Stimulated activated CD4-positive, alpha-beta T cell treated with anti-CD3 and anti-CD28 coated beads, TNF-alpha, amount 100 ng/mL, for 4 hours (primary cell): Measurements from ENCODE around the gene ATG5.
"Not testable (repeated sequence)": the region's sequence is repeated elsewhere in the genome, so short reads cannot be mapped to it uniquely, and the experiment has no call there.

ENCODE experiments used
- DNase-seq, 3 experiments: peaks; one replicate each; pipeline ENCODE4 v3.0.0-alpha.2; 2020; ENCODE audit warnings: low read depth in 3 of 3

Gene ATG5

GRCh38 chr6:106257195-106257594, 68.4 kb downstream of the ATG5 start:
- no peak for DNase-seq

GRCh38 chr6:106256201-106256968, 69.2 kb downstream of the ATG5 start:
- no peak for DNase-seq

GRCh38 chr6:106255306-106255705, 70.3 kb downstream of the ATG5 start:
- DNase-seq: no peak

- DNase-seq: no peak
These were observed 70.9 kb downstream of the ATG5 start for GRCh38 chr6:106254636-106255035.

GRCh38 chr6:106253731-106254130, 71.8 kb downstream of the ATG5 start:
- no peak for DNase-seq

- DNase-seq: no peak
These were observed 72.4 kb downstream of the ATG5 start for GRCh38 chr6:106253172-106253571.

GRCh38 chr6:106252687-106253086, 72.9 kb downstream of the ATG5 start:
- DNase-seq: no peak

GRCh38 chr6:106251531-106252255, 73.9 kb downstream of the ATG5 start:
- DNase-seq: not testable (repeated sequence)

GRCh38 chr6:106250953-106251352, 74.6 kb downstream of the ATG5 start:
- DNase-seq: no peak

GRCh38 chr6:106249658-106250057, 75.9 kb downstream of the ATG5 start:
- DNase-seq: no peak

- DNase-seq: no peak
These were observed 77.8 kb downstream of the ATG5 start for GRCh38 chr6:106247733-106248132.

- DNase-seq: no peak
These were observed 78.3 kb downstream of the ATG5 start for GRCh38 chr6:106247293-106247692.

GRCh38 chr6:106244931-106245330, 80.6 kb downstream of the ATG5 start:
- DNase-seq: no peak

- no peak for DNase-seq
These were observed 81.0 kb downstream of the ATG5 start for GRCh38 chr6:106244521-106244920.

- no peak for DNase-seq
These were observed 82.3 kb downstream of the ATG5 start for GRCh38 chr6:106243261-106243660.

GRCh38 chr6:106241498-106241897, 84.1 kb downstream of the ATG5 start:
- no peak for DNase-seq

GRCh38 chr6:106237286-106237685, 88.3 kb downstream of the ATG5 start:
- no peak for DNase-seq

GRCh38 chr6:106229876-106230445, 95.6 kb downstream of the ATG5 start:
- not testable (repeated sequence) for DNase-seq

- DNase-seq: no peak
These were observed 97.7 kb downstream of the ATG5 start for GRCh38 chr6:106227612-106228507.

- no peak for DNase-seq
These were observed 98.9 kb downstream of the ATG5 start for GRCh38 chr6:106226676-106227075.

- DNase-seq: no peak
These were observed 100.0 kb downstream of the ATG5 start for GRCh38 chr6:106225581-106225980.
